K562 (cell line): ENCODE measurements around the gene AQR. TPM values are rescaled to one million over a fixed set of nuclear protein-coding genes. Genes with fewer than 3 reads are reported as not detected.

Experiments used
- ATAC-seq: fragments of 200-7000 bp; cut with Tn5 transposase; 3 replicates; pipeline ENCODE4 v1.9.1; 2020; ENCODE audit warnings: moderate library complexity
- BruUV-seq: library from RNA; stranded (reverse); fragments of 400-500 nt; replicated peaks from 2 replicates; lab custom pipeline; 2021; lab: Mats Ljungman, UMichigan
- CTCF ChIA-PET: fragments of 300-600 bp; formaldehyde crosslinking; extraction: SDS; loops from one replicate; lab custom pipeline; 2021; ENCODE audit warnings: low intra/inter-chr PET ratio; lab: Yijun Ruan, JAX
- POLR2A ChIA-PET: fragments of 300-600, 350-650 bp; sonication (Branson Sonifier 250); formaldehyde crosslinking; extraction: SDS; loops from one replicate; lab custom pipeline; 2021; ENCODE audit warnings: antibody characterized with exemption, inconsistent platforms; lab: Yijun Ruan, JAX
- DNase-seq, 4 experiments: peaks; one replicate each; pipeline versions ENCODE4 v3.0.0 to v3.0.0-alpha.2; 2011 to 2018; ENCODE audit warnings: low spot score in 3 of 4, mixed read lengths in 3 of 4; ENCODE audit errors: extremely low read depth in 1 of 4
- FAIRE-seq: peaks from 2 replicates; lab custom pipeline; 2011; peaks lifted over from hg19 to GRCh38; lab: Jason Lieb, UNC
- H2AFZ ChIP-seq: 2 replicates; pipeline ENCODE4 v1.6.0; 2011; ENCODE audit warnings: low read depth, low read length, control low read depth, inconsistent platforms
- H3K27ac ChIP-seq: fragments of 200-600 bp; 3 replicates; pipeline ENCODE4 v1.8.0; 2011; ENCODE audit warnings: low read depth, mild to moderate bottlenecking, control low read depth, inconsistent platforms, low read length, moderate library complexity, mixed read lengths; ENCODE audit errors: extremely low read depth
- H3K27me3 ChIP-seq, 2 experiments: fragments of 300-600 bp in 1 of 2; 2 replicates in 1 of 2; 3 replicates in 1 of 2; pipeline versions ENCODE4 v1.6.0 to v1.8.0; 2011; ENCODE audit warnings: inconsistent platforms in 2 of 2, low read length in 2 of 2, mild to moderate bottlenecking in 1 of 2, mixed read lengths in 1 of 2, moderate library complexity in 1 of 2; ENCODE audit not compliant: control insufficient read depth in 2 of 2, insufficient read depth in 2 of 2
- H3K36me3 ChIP-seq: fragments of 300-600 bp; 3 replicates; pipeline ENCODE4 v1.8.0; 2011; ENCODE audit warnings: mild to moderate bottlenecking, low read length, inconsistent platforms; ENCODE audit not compliant: control insufficient read depth, insufficient read depth
- H3K4me1 ChIP-seq, 2 experiments: fragments of 200-600 bp in 1 of 2; replicated peaks in 1 of 2; 2 replicates in 1 of 2; 3 replicates in 1 of 2; pipeline versions ENCODE4 v1.5.1 to v1.8.0; 2011; ENCODE audit warnings: inconsistent platforms in 2 of 2, low read length in 2 of 2, mild to moderate bottlenecking in 1 of 2, mixed read lengths in 1 of 2, moderate library complexity in 1 of 2; ENCODE audit not compliant: control insufficient read depth in 2 of 2, insufficient read depth in 2 of 2
- H3K4me2 ChIP-seq: 2 replicates; pipeline ENCODE4 v1.6.1; 2011; ENCODE audit warnings: low read length, control low read depth, inconsistent platforms, mixed read lengths; ENCODE audit not compliant: insufficient read depth
- H3K4me3 ChIP-seq: fragments of 200-600 bp; sonication (generic), shearing (Covaris generic); 2 replicates; pipeline ENCODE4 v1.5.1; 2016; ENCODE audit warnings: control low read depth, inconsistent platforms
- H3K79me2 ChIP-seq: fragments of 200-600 bp; 3 replicates; pipeline ENCODE4 v1.8.0; 2011; ENCODE audit warnings: low read length, inconsistent platforms; ENCODE audit not compliant: control insufficient read depth, insufficient read depth
- H3K9ac ChIP-seq, 2 experiments: 2 replicates each; pipeline versions ENCODE4 v1.6.0 to v1.6.1; 2011; ENCODE audit warnings: low read depth in 2 of 2, low read length in 2 of 2, control low read depth in 1 of 2, inconsistent platforms in 1 of 2, mild to moderate bottlenecking in 1 of 2, mixed read lengths in 1 of 2; ENCODE audit not compliant: insufficient read depth in 1 of 2
- H3K9me1 ChIP-seq: one replicate; pipeline ENCODE4 v1.6.0; 2011; ENCODE audit warnings: inconsistent platforms, mild to moderate bottlenecking, low read length, moderate library complexity; ENCODE audit not compliant: control insufficient read depth, insufficient read depth
- H3K9me3 ChIP-seq: replicated peaks from 2 replicates; pipeline ENCODE4 v1.5.1; 2011; ENCODE audit warnings: low read depth, low read length, inconsistent platforms; ENCODE audit not compliant: control insufficient read depth, insufficient read depth
- H4K20me1 ChIP-seq: replicated peaks from 2 replicates; pipeline ENCODE4 v1.6.1; 2011; ENCODE audit warnings: low read length, inconsistent platforms, mixed read lengths; ENCODE audit not compliant: control insufficient read depth, insufficient read depth
- ATF3 ChIP-seq, 2 experiments: fragments of 450-650 bp in 1 of 2; sonication (generic) in 1 of 2; formaldehyde crosslinking in 1 of 2; IDR thresholded peaks in 1 of 2; conservative IDR thresholded peaks in 1 of 2; 2 replicates each; pipeline versions ENCODE4 v1.6.1 to v1.8.1; 2016 to 2023; ENCODE audit warnings: mild to moderate bottlenecking in 2 of 2, moderate library complexity in 2 of 2, inconsistent platforms in 1 of 2, missing genetic modification reagents in 1 of 2
- BRF1 ChIP-seq: IDR thresholded peaks from 3 replicates; pipeline ENCODE4 v1.6.1; 2011; ENCODE audit warnings: borderline replicate concordance, mild to moderate bottlenecking; ENCODE audit not compliant: insufficient read length; ENCODE audit errors: extremely low read depth
- CTCF ChIP-seq, 3 experiments: IDR thresholded peaks in 2 of 3; conservative IDR thresholded peaks in 1 of 3; 2 replicates each; pipeline ENCODE4 v1.5.1; 2011 to 2012; ENCODE audit warnings: low read length in 3 of 3, mild to moderate bottlenecking in 3 of 3, control low read depth in 2 of 3, improper control_type of control experiment in 1 of 3, inconsistent platforms in 1 of 3, low read depth in 1 of 3, mixed read lengths in 1 of 3, moderate library complexity in 1 of 3; ENCODE audit not compliant: insufficient read depth in 2 of 3
- WGBS: fragments of 100-300 bp; shearing (Covaris generic); methylation state at CpG from one replicate; pipeline ENCODE4 v1.1.6; 2016; ENCODE audit warnings: low coverage, mixed read lengths; ENCODE audit not compliant: insufficient coverage; ENCODE audit errors: missing lambda C conversion rate; 5-methylcytosine and 5-hydroxymethylcytosine counted together
- in situ Hi-C: fragments of 300-500 bp; cut with MboI; formaldehyde crosslinking; loops from 4 replicates; pipeline ENCODE4 v1.15.0; 2018; ENCODE audit warnings: inconsistent platforms, mixed read lengths
- intact Hi-C: fragments of 100-400 bp; cut with micrococcal nuclease; formaldehyde crosslinking; loops from 2 replicates; pipeline ENCODE4 v1.14.2; 2022
- polyA plus RNA-seq, 8 experiments: library from polyadenylated mRNA; depleted of rRNA in 4 of 8; stranded (reverse) in 5 of 8; unstranded in 3 of 8; fragments of >200 nt; fragmentation: Nextera tagmentation in 2 of 8; fragmentation: Illumina TruSeq in 1 of 8; extraction: Ambion mirVana in 2 of 8; extraction: Trizol in 1 of 8; gene quantifications; 2 replicates each; pipeline versions ENCODE4 v1.2.1 to v1.2.3, GENCODE V29; 2011 to 2014; ENCODE audit warnings: inconsistent platforms in 1 of 8, missing spikeins in 1 of 8
- total RNA-seq, 7 experiments: library from RNA; depleted of rRNA in 6 of 7; stranded (reverse); fragments of >200 nt in 6 of 7; fragmentation: Illumina TruSeq in 2 of 7; extraction: Trizol in 2 of 7; gene quantifications; 2 replicates each; pipeline versions ENCODE4 v1.2.1 to v1.2.3, GENCODE V29; 2011 to 2021; ENCODE audit warnings: low replicate concordance in 1 of 7
- TF ChIP-seq, protein P1 (sequence below): fragments of 450-650 bp; conservative IDR thresholded peaks from 2 replicates; pipeline ENCODE4 v1.6.1; 2016; ENCODE audit warnings: missing genetic modification characterization, low read depth, mild to moderate bottlenecking, control low read depth, missing compliant biosample characterization

AQR gene
- total and polyA plus RNA-seq, 9 of the 15 experiments (the other 6 are each of a cell fraction or from before 2014, with no cell fraction given) = 22.0 to 62.9 (median 39.3) TPM

DNA sequence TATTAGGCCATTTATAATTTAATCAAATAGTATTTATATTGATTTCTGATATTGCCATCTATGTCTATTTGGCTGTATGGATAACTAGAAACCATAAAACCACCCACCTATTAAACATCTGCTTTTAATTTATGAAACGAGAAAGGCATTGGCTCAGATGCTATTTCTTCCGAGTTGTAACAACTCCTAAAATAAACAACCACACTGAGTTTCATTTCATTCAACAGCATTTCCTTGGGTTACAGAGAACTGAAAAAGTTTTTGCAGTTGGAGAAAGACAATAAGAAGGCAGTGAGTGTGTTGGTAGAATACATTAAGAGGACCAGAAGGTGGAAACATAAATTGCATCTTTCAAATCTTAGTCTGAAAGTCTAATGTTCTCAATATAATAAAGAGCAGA lies 79.1 kb downstream of the AQR start (continued):
- TF ChIP-seq BRF1 = no peak

- BruUV-seq = no TSS peak
- H3K27me3 ChIP-seq = no peaks in the 10 kb centered on the region
- 90% methylated on average over 7 of the region's 7 CpGs for WGBS
- CTCF ChIA-PET = no interaction called here
- DNase-seq = no peak
- H3K4me1 ChIP-seq = no peaks in the 10 kb centered on the region
- no peak overlapping the region for H2AFZ ChIP-seq
- ATAC-seq = no peak
- POLR2A ChIA-PET = no interaction called here
- H3K79me2 ChIP-seq = no peaks in the 10 kb centered on the region
- no peaks in the 10 kb centered on the region for H4K20me1 ChIP-seq
- intact Hi-C loops = no loop called here
- peaks cover 90% of the 10 kb centered on the region for H3K36me3 ChIP-seq
- no peaks in the 10 kb centered on the region for H3K9me1 ChIP-seq
- H3K27ac ChIP-seq = no peak overlapping the region
- TF ChIP-seq CTCF (IDR thresholded peaks at IDR 0.05 in 2 of 3, conservative IDR thresholded peaks at IDR 0.05 in 1 of 3; ENCODE audit: insufficient read depth in 2 of 3, low read depth in 1 of 3, low read length in 3 of 3) = no peak
- H3K9ac ChIP-seq = no peak overlapping the region
- H3K9me3 ChIP-seq = peaks cover 12% of the 10 kb centered on the region
- no peak overlapping the region for H3K4me3 ChIP-seq
- no peak overlapping the region for H3K4me2 ChIP-seq
- FAIRE-seq = no peak
- in situ Hi-C loops = no loop called here
These were observed 80.1 kb downstream of the AQR start for GRCh38 chr15:34889476-34889875.

GRCh38 chr15:34886134-34886533 lies 83.4 kb downstream of the AQR start:
- Histone ChIP-seq H3K4me2 (no peak overlapping the region), H3K9ac (no peak overlapping the region), H3K9me3 (no peaks in the 10 kb centered on the region), H4K20me1 (no peaks in the 10 kb centered on the region), H3K27me3 (no peaks in the 10 kb centered on the region), H3K9me1 (no peaks in the 10 kb centered on the region), H3K27ac (no peak overlapping the region), H3K4me1 (no peaks in the 10 kb centered on the region), H3K79me2 (no peaks in the 10 kb centered on the region), H3K4me3 (no peak overlapping the region), H3K36me3 (peaks cover 89% of the 10 kb centered on the region), H2AFZ (no peak overlapping the region)
- TF ChIP-seq, protein P1, sequence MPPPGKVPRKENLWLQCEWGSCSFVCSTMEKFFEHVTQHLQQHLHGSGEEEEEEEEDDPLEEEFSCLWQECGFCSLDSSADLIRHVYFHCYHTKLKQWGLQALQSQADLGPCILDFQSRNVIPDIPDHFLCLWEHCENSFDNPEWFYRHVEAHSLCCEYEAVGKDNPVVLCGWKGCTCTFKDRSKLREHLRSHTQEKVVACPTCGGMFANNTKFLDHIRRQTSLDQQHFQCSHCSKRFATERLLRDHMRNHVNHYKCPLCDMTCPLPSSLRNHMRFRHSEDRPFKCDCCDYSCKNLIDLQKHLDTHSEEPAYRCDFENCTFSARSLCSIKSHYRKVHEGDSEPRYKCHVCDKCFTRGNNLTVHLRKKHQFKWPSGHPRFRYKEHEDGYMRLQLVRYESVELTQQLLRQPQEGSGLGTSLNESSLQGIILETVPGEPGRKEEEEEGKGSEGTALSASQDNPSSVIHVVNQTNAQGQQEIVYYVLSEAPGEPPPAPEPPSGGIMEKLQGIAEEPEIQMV = no peak
- TF ChIP-seq ATF3 (IDR thresholded peaks at IDR 0.05) = 0 out of 2 replicates have a peak, but pooled peaks have one; percentile 14
- no peak for TF ChIP-seq ATF3 (CRISPR knock-in tag; conservative IDR thresholded peaks at IDR 0.05)
- FAIRE-seq (no peak), DNase-seq (no peak), ATAC-seq (no peak)
- intact Hi-C loops (no loop called here), in situ Hi-C loops (no loop called here)
- ChIA-PET CTCF (no interaction called here), POLR2A (no interaction called here)
- BruUV-seq = no TSS peak
